ENCODE results near the gene KCNIP3. TPM values are rescaled to one million over a fixed set of nuclear protein-coding genes. Genes with fewer than 3 reads are reported as not detected.

The KCNIP3 gene
- total RNA-seq, 2 donors from 2014 or later, result 1.6 to 2.9 TPM

DNA sequence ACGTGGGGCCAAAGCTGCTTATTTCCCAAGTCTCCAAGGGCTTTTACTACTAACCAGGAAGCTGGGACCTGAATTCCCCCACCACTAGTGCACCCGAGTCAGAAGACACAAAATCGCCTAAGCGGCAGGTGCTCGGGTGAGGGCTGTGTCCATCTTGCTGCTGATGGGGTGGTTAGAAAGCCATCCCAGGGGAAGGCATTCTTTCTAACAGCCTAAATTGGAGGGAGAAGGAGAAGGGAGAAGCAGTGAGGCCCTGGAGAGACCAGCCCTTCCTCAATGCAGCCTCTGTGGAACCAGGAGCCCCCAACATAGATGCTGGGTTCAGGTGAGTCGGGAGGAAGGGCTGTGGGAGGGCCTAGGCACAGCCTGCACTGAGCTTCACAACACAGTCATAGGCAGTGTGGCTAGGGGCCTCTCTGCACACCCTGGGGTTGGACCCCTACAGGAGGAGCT, 24.8 kb upstream of the KCNIP3 start:
- Histone ChIP-seq H3K27ac (no peak overlapping the region), H3K9me3 (no peaks in the 10 kb centered on the region), H3K4me1 (peaks cover 45% of the 10 kb centered on the region), H3K36me3 (replicated peaks in 1 of 2; ENCODE audit: insufficient read depth in 1 of 2, low read depth in 2 of 2) (no peaks in the 10 kb centered on the region), H3K27me3 (no peaks in the 10 kb centered on the region), H3K4me3 (no peak overlapping the region)
- intact Hi-C loops (cut with DNase I), result no loop called here
- ATAC-seq, result no peak
- peak in 1 of 4 donors; percentile 5 for DNase-seq
- WGBS, 2 donors, result 87 to 91% methylated on average over 6 of the region's 6 CpGs
- TF ChIP-seq POLR2A (IDR thresholded peaks at IDR 0.05), result no peak
- TF ChIP-seq, protein P1, sequence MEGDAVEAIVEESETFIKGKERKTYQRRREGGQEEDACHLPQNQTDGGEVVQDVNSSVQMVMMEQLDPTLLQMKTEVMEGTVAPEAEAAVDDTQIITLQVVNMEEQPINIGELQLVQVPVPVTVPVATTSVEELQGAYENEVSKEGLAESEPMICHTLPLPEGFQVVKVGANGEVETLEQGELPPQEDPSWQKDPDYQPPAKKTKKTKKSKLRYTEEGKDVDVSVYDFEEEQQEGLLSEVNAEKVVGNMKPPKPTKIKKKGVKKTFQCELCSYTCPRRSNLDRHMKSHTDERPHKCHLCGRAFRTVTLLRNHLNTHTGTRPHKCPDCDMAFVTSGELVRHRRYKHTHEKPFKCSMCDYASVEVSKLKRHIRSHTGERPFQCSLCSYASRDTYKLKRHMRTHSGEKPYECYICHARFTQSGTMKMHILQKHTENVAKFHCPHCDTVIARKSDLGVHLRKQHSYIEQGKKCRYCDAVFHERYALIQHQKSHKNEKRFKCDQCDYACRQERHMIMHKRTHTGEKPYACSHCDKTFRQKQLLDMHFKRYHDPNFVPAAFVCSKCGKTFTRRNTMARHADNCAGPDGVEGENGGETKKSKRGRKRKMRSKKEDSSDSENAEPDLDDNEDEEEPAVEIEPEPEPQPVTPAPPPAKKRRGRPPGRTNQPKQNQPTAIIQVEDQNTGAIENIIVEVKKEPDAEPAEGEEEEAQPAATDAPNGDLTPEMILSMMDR (IDR thresholded peaks at IDR 0.05), result no peak

DNA sequence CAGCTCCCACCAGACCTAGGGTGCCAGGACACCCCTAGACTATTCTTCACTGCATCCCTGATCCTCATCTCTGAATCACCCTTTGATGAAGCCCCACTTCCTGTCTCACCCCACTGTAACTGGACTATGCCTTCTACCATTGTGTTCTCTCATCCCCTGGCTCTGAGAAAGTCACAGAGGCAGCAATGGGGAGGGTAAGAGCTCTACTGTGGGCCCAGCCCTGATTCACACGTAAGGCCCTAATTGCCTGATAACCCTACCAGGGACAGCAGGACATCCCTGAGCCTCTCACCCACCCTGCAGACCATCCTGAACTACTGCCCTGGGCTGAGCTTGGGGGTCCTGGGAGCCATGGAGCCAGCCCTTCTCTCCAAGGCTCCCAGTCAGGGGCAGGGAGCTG, 24.4 kb upstream of the KCNIP3 start:
- Histone ChIP-seq H3K27ac (peak overlapping the region in 1 of 4 donors; percentile 23), H3K4me3 (no peak overlapping the region), H3K27me3 (no peaks in the 10 kb centered on the region), H3K4me1 (peaks cover 49% of the 10 kb centered on the region), H3K9me3 (no peaks in the 10 kb centered on the region), H3K36me3 (replicated peaks in 1 of 2; ENCODE audit: insufficient read depth in 1 of 2, low read depth in 2 of 2) (no peaks in the 10 kb centered on the region)
- peak in 1 of 4 donors; percentile 5 for DNase-seq
- TF ChIP-seq POLR2A (IDR thresholded peaks at IDR 0.05), result no peak
- TF ChIP-seq, protein P1 (IDR thresholded peaks at IDR 0.05), result no peak
- intact Hi-C loops (cut with DNase I), result no loop called here
- WGBS, 2 donors, result 83 to 100% methylated on average over 1 of the region's 1 CpG
- ATAC-seq, result no peak

GRCh38 chr2:95273566-95274290, 23.4 kb upstream of the KCNIP3 start:
- DNase-seq (peak in 1 of 4 donors; percentile 1), ATAC-seq (no peak)
- Histone ChIP-seq H3K4me3 (no peak overlapping the region), H3K36me3 (replicated peaks in 1 of 2; ENCODE audit: insufficient read depth in 1 of 2, low read depth in 2 of 2) (no peaks in the 10 kb centered on the region), H3K27ac (peak overlapping the region; percentile 68 to 84 (median 76)), H3K9me3 (no peaks in the 10 kb centered on the region), H3K4me1 (peaks cover 52% of the 10 kb centered on the region), H3K27me3 (no peaks in the 10 kb centered on the region)
- intact Hi-C loops (cut with DNase I), result no loop called here
- WGBS, 2 donors, result 80 to 92% methylated on average over 8 to 11 of the region's 11 CpGs
- TF ChIP-seq POLR2A (IDR thresholded peaks at IDR 0.05), result no peak
- TF ChIP-seq, protein P1 (IDR thresholded peaks at IDR 0.05), result no peak

DNA sequence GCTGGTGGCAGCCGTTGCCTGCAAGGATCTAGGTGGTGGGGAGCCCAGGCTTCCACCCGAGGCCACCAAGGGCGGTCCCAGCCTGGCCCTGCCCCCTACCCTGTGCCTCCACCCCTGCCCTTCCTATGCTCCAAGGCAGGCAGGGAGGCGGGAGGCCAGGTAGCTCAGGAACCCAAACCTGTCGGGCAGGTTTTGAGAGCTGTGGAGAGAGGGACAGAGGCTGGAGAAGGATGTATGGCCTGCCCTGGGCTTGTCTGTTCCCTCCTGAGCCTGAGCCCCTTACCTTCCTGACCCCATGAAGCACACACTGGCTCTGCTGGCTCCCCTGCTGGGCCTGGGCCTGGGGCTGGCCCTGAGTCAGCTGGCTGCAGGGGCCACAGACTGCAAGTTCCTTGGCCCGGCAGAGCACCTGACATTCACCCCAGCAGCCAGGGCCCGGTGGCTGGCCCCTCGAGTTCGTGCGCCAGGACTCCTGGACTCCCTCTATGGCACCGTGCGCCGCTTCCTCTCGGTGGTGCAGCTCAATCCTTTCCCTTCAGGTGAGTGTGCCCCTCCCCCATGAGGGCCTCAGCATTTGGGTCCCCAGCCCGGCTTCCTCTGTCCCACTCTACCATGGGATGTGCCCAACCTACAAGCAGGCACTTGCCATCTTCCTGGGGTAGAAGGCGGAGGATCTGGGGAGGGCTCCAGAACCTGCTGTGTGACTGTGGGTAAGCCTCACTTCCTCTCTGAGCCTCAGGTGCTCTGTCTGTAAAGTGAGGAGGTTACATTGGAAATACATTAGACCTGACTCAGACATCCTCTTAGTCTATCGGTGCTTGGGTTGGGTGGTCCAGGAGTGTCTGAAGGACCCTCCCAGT, 22.6 kb upstream of the KCNIP3 start, which contains the start of gene PROM2:
PROM2 (plus strand) TSS at position 159 of the 860 bp plus-strand sequence; CDS start at position 296, 137 bp downstream.
- peak; percentile 31 to 73 (median 63) for TF ChIP-seq POLR2A (IDR thresholded peaks at IDR 0.05)
- TF ChIP-seq, protein P1 (IDR thresholded peaks at IDR 0.05), result peak in 4 of 7 experiments; percentile 21 to 40 (median 36)
- 17 to 24% methylated on average over 2 to 17 of the region's 17 CpGs for WGBS, 2 donors
- peaks cover 52% of the 10 kb centered on the region for H3K4me1 ChIP-seq
- intact Hi-C loops (cut with DNase I), result no loop called here
- H3K36me3 ChIP-seq (replicated peaks in 1 of 2; ENCODE audit: insufficient read depth in 1 of 2, low read depth in 2 of 2), result no peaks in the 10 kb centered on the region
- no peaks in the 10 kb centered on the region for H3K27me3 ChIP-seq
- no peaks in the 10 kb centered on the region for H3K9me3 ChIP-seq
- H3K4me3 ChIP-seq, result no peak within 1 kb of the TSS
- DNase-seq (peak; percentile 84 to 95 (median 94)), ATAC-seq (peak; percentile 93)
- H3K27ac ChIP-seq, result peak within 1 kb of the TSS; percentile 68 to 84 (median 76)

All from body of pancreas (tissue), 4 donors.